ENCODE data around the gene HBEGF.

- TF ChIP-seq EZH2 (IDR thresholded peaks at IDR 0.05; ENCODE audit: insufficient read depth, poor library complexity, severe bottlenecking): no peak
- no peak for TF ChIP-seq EZH2phosphoT487 (IDR thresholded peaks at IDR 0.05; ENCODE audit: insufficient read depth, low read depth)
Observed at GRCh38 chr5:140284013-140284412, 62.4 kb downstream of the HBEGF start.

Data from GM23248 (cell line).